ENCODE data around the gene HJV.
A peak's percentile ranks its signal among the peaks of the same experiment; 100 is the strongest.

Gene HJV

DNA sequence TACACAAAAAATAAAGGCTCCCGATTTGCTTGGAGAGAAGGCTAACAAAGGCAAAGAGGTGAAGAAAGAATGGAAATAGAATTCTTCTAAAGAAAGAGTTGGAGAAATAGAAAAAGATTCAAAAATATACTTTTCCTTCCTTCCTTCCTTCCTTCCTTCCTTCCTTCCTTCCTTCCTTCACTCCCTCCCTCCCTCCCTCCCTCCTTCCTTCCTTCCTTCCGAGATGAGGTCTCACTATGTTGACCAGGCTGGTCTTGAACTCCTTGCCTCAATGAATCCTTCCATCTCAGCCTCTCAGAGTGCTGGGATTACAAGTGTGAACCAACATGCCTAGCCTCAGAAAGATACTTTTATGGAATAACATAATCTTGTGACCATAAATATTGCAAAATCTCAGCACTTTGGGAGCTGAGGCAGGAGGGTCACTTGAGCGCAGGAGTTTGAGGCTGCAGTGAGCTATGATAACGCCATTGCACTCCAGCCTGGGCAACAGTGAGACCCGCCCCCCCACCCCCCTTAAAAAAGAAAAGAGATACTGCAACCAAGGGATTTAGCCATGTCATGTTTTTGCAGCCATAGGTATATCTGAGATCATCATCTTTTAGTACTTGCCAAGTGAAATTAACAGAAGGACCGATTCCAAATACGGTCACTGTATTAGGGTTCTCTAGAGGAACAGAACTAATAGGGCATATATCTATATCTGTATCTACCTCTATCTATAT, 1.0 kb upstream of the HJV start:
- DNase-seq (ENCODE audit: low spot score): no peak

DNA sequence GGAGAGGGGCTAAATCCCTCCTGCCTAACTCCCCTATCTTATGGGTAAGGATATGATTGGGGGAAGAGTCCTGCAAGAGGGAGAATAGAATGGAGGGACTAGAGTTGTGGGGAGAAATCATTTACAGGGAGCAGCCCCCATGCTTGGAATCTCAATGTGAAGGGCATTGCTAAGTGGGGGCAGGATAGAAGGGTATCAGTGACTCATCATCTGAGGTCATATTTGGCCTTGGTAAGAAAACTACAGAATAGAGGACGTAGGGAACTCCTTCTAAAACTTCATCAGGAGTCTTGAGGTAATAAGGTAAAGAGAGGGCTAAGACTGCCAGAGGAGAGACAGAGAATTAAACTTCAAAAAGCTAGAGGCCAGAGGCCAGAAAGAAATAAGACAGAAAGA, 487 bp downstream of the HJV start:
- DNase-seq (ENCODE audit: low spot score): no peak

DNA sequence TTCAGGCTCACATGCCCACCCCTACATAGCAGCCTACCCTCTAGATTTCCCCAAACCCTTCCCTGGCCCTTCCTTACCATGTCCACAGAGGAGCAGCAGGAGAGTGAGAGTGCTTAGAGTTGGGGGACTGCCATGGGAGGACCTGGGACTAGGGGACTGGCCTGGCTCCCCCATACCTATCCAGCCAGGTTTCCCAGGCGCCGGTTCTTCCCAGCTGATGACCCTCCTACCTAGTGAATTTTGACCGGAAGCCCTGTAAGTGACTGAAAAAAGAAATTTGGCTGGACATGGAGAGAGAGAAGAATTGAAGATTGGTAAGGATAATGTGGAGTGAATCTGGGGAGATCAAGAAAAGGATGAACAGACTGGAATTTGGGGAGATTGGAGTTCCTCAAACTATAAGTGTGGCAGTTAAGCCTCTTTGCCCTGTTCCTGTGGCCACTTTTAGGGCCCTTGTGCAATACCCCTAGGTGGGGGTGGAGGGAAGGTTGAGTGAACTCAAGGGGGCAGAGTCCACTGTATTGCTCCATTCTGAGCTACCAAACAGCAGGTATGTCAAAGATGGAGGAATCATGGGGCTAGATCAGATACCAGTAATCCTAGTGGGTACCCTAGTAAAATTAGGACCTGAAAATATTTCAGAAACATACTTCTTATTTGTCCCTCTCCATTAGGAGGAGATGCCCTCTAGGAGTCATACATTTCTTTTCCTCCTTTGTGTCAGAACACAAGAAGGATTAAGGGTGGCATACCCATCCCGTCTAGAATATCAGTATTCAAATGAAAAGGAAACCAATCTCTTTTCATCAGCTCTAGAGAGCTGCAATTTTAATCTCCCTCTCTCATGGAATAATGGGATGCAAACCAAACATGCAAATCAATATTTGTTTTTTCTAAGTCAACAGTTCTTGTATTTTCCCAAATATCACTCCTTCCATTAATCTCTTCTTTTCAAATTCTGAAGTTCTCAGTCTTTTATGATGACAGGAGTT, 1.2 kb downstream of the HJV start:
- DNase-seq (ENCODE audit: low spot score): no peak

DNA sequence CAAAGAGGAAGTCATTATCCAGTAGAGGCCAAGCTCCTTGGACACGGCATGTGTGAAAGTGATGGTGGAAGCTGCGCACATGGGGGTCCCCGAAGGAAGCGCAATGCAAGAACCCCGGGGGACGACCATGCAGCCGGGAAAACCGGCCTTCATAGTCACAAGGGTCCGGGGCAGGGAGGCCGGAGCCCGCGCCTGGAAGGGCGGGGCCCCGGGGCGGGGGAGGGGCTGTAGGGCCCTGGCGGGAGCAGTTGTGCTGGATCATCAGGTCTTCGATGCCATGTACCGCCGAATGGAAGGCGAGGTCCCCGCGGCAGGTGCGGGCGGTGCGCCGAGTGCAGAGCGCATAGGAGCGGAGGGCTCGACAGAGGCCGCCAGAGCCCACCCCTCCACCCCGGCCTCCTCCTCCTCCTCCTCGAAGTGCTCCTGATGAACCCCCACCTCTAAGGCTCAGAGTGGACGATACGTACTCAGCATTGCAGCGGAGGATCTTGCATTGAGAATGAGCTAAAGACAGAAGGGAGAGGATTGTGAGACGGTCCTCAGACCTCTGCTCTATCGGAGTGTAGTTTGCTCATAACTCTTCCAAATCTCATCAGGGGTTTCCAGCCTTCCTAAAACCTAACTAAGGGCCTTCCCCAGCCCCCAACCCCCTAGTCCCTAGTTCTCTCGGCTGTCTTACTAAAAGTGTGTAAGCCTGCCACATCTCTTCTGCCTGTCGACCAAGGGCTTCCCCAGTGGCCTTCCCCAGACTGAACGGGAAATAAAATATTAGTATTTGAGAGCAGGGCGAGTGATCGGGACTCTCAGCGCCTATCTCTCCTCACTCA, 2.1 kb downstream of the HJV start:
- DNase-seq (ENCODE audit: low spot score): no peak

DNA sequence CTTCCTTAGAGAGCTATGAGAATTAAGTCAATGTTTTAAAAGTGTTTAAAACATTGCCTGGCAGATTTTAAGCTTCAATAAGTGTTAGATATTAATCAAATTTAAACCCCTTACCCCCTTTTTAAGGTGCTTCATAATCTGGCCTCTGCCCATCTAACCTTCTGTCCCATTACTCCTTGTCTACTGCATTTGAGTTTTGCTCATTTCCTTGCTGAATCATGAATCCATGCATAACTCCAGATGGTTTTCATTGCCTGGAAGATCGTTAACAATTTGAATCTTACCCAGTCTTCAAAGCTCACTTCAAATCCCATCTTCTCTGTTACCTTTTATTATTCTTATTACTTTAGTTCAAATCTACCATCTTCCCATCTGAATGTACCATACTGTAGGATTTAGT, 4.6 kb downstream of the HJV start:
- no peak for DNase-seq (ENCODE audit: low spot score)

DNA sequence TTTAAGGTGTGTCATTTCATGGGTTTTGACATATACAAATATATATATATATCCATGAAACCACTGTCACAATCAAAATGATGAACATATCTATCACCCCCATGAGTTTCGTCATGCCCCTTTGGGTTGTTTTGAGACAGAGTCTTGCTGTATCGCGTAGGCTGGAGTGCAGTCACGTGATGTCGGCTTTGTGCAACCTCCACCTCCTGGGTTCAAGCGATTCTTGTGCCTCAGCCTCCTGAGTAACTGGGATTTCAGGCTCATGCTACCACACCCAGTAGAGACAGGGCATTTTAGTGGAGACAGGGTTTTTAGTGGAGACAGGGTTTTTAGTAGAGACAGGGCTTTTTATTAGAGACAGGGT, 8.0 kb downstream of the HJV start:
- DNase-seq (ENCODE audit: low spot score): no peak

DNA sequence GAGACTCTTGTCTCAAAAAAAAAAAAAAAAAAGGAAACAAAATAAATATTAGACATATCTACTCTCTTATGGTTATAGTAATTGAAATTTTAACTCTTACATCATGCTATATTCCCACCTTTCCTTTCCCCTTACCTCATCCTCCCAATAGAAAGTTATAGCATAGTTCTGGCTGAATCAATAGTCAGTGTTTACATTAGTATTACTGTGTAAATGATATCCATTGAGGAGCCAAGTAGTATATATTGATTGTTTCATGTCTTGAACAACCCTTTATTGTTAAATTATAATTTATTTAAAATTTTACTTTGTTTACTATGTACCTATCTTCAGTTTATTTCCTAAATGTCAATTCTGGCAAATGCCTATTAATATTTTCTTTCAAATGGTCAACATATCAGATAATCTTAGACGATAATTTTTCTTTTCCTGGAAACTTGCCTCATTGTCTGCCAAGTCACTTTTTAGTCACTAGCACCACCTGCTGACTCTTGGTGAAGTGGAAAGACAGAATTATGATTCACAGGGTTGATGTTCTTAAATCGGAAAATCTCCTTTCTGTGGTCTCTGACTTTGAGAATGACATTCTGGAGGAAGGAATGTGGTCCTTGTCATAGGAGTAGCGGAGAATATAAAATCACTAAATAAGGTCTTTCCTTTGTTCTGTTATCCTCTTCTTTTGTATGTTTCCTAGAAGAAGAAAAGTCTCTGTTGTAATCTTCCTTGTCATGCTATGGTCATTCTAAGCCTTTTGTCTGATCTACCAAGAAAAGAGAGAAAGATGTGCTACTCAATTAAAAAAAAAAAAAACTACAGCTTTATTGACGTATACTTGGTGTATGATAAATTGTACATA, 8.6 kb downstream of the HJV start:
- DNase-seq (ENCODE audit: low spot score): peak; percentile 67

DNA sequence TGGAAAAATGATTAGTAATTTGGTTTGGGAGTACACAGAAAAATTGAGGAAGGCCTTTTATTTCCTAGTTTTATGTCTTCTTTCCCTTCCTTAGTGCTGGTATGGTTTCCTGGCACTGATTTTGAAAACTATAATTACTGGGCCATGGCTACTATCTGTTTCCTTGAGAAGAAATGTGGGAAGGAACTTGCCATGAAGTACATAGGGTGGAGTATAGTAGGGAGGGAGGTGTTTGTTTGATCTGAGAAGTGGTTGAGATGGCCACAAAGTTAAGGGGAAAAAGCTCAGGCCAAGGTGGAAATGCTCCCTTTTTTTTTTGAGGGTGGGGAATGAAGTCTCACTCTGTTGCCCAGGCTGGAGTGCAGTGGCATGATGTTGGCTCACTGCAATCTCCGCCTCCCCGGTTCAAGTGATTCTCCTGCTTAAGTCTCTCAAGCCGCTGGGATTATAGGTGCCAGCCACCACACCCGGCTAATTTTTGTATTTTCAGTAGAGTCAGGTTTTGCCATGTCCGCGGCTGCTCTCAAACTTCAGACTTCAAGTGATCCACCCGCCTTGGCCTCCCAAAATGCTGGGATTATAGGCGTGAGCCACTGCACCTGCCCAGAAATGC, 11.3 kb downstream of the HJV start:
- DNase-seq (ENCODE audit: low spot score): no peak

DNA sequence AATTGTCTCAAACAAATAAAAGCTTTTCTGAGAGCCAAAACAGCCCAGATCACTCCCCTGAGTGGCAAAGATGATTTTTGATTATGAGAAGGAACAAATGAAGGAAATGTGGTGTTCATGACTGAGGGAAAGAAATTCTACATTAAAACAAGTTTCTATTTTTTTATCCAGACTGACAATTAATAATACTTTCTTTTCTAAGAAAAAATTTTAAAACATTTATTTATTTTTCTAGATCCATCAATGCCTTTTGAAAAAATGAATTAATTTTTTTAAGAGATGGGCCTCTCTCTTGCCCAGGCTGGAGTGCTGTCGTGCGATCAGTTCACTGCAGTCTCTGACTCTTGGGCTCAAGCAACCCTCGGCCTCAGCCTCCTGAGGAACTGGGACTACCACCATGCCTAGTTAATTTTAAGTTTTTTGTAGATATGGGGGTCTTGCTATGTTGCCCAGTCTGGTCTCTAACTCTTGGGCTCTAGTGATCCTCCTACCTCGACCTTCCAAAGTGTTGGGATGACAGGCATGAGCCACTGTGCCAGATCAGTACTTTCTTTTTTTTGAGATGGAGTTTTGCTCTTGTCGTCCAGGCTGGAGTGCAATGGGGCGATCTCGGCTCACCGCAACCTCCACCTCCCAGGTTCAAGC, 13.9 kb downstream of the HJV start:
- DNase-seq (ENCODE audit: low spot score): no peak

DNA sequence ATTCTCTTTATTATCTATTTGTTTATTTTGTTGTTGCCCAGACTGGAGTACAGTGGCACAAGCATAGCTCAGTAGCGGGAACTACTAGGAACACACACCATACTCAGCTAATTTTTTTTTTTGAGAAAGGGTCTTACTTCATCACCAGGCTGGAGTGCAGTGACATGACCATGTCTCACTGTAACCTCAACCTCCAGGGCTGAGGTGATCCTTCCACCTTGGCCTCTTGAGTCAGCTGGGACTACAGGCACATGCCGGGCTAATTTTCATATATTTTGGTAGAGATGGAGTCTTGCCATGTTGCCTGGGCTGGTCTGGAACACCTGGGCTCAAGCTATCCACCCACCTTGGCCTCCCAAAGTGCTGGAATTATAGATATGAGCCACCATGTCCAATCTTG, 19.8 kb downstream of the HJV start:
- no peak for DNase-seq (ENCODE audit: low spot score)

DNA sequence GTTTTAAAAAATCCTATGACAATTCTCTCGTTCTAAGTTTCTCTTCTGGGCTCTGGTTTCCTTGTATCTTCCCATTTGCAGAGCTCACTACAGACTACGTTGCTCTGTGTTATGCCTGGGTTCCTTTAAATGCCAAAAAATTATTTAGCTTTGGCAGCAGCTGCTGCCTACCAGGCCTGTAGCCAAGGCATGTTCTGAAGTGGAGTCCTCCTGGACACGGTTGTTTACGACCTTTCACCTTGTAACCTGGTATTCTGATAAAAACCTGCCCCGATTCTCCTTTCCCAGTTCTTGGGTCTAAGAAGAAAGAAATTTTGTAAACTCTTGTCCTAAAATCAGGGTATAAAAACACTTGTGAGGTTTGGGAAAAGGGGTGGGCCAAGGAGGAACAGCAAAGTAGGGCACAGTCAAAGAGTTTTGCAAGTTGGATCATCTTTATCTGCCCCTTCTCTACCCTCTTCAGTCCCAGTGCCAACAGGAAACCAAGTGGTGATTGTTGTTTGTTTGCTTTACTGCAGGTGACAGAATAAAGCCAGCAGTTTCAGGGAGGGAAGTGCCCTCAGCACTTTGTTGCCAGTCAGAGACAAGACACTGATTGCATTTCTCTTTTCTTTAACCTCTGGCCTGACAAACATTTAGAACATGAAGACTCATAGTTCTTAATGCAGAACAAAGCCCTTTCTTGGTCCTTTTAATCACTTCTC, 22.1 kb downstream of the HJV start:
- DNase-seq (ENCODE audit: low spot score): no peak

DNA sequence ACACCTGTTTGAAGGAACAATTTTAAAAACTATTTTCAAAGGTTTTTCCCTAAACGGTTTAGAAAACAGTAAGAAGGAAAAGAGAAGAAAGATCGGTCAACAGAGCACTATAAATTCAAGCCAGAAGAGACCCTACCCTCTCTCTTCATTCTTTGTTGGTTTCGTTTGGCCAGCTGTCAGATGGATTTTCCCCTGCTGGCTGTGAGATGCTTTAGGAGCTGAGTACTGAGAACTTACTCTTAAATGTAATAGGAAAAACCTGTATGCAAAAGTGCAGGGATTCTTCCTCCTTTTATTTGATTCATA, 23.9 kb downstream of the HJV start:
- peak; percentile 49 for DNase-seq (ENCODE audit: low spot score)

DNA sequence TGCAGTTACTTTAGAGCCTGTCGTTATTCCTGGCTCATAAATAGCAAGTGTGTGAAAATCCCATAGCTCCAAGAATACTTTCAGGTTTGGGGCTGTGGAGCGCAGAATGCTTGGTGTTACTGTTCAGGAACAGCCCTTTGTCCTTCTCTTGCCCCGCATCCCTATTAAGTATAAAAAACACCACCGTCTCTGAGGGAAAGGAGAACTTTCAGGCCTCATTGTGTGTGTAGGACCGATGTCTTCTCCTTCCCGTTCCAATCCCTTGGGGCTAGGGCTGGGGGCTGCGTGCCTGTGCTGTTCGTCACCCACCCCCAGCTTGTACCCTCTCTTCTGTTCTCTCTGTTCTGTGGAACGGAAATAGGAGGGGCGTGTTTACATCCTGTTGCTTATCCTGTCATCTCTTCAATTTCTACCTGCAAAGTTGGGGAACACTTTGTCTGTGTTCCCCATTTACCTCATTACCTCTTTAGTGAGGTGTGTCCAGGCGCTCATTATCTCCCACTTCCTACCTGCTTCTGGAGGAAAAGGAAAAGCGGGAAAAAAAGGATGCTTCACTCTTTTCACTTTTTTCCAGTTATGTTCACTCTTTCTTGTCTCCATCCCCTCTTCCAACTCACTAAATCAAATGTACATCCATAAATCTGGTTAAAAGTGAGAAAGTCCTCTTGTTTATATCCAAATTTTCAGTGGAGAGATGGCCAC, 24.4 kb downstream of the HJV start:
- no peak for DNase-seq (ENCODE audit: low spot score)

DNA sequence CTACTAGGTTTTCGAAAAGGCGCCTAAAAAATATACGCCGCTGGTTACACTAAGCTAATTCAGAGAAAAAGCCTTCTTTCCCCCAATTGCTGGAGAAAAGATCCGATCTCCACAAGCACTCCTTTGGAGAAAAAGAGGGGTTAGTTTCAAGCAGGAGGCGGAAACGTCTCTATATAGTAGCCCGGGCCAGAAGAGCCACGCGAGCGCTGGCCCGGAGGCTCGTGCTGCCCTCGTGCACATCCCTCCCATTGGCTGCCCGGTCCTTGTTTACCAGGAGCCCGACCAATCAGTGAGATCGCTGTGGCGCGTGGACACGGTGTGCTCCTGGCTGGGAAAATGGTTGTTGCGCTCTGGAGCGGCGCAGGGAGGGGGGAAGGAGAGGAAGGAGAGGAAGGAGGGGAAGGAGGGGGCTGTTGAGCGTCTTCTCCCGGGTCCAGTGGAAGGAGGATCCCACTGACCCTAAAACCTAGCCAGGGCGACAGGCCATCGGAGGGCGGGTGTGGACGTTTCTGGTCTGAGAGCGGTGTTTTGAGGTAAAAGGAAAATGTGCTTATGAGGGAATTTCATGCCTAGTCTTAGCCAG, 25.0 kb downstream of the HJV start, which contains the start of gene TXNIP:
TSS of gene TXNIP (minus strand) at position 147 of the 583 bp plus-strand sequence. CDS start 313 bp downstream, outside the sequence.
- DNase-seq (ENCODE audit: low spot score): peak; percentile 99

DNA sequence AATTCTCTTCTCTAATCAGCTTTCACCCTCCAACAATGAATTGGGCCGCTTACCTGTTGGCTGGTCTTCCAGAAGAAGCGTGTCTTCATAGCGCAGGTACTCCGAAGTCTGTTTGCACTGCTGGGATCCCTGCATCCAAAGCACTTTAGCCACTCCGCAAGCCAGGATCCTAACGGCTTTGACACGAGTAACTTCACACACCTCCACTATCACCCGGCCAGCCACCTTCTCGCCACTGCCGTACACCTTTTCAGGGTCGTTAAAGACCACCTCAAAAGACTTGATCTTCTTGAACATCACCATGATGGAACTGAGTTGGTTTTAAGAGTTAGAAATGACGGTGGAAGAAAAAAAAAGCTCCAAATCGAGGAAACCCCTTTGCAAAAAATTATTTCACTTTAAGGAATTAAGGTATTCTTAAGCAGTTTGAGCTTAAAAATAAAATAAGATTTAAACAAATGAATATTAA, 25.5 kb downstream of the HJV start:
- no peak for DNase-seq (ENCODE audit: low spot score)

DNA sequence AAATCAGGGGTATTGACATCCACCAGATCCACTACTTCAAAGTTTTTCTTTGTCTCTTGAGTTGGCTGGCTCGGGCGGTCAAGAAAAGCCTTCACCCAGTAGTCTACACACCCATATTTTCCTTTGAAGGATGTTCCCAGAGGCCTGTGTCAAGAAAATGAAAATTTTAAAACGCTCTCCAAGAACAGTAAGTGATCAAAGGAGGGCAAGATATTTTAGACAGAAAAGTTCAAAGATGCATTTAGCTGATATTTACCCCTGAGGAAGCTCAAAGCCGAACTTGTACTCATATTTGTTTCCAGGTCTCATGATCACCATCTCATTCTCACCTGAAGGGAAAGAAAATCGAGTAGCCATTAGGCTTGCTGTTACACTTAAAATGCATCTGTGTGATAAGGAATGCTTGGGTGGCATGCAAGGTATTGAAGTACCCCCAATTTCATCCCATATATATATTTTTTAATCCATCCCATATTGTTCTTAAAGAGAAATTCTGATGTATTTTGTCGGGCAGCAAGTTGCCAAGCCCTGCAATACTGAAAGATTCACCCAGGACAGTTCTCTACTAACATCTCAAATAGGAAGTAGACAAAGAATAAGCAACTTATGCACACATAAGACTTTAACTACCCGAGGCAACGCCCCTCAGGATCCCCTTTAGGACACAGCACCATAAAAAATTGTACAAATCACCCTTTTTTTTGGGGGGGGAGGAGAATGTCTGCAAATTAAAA, 26.2 kb downstream of the HJV start:
- no peak for DNase-seq (ENCODE audit: low spot score)

DNA sequence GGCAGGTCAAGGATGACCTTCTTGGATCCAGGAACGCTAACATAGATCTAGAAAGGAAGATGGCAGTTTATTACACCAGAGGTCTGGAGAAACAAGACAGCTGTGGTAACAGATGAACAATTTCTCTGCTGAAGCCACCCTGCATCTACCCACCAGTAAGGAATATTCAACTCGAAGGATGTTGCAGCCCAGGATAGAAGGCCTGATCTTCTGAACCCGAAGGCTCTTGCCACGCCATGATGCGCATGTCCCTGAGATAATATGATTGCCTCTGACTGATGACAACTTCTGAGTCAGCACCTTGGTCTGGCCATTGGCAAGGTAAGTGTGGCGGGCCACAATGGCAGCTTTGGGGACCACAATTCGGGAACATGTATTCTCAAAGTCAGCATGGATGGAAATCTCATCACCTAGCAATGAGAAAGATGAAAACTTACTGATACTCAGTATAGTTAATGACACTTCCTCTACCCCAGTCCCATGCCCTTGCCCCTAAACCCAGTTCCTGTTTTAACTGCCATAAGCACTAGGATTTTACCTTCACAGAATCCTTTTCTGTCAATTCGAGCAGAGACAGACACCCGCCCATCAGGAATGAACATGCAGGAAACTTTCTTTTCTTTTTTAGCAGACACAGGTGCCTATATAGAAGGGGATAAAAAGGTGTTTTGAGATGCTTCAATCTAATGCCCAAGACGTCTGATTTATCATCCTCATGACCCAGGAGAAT, 27.0 kb downstream of the HJV start:
- DNase-seq (ENCODE audit: low spot score): no peak
